ENCODE measurements around the gene LILRB3. TPM values are rescaled to one million over a fixed set of nuclear protein-coding genes. Genes with fewer than 3 reads are reported as not detected.

LILRB3 gene
- 9.2 TPM for total RNA-seq

DNA sequence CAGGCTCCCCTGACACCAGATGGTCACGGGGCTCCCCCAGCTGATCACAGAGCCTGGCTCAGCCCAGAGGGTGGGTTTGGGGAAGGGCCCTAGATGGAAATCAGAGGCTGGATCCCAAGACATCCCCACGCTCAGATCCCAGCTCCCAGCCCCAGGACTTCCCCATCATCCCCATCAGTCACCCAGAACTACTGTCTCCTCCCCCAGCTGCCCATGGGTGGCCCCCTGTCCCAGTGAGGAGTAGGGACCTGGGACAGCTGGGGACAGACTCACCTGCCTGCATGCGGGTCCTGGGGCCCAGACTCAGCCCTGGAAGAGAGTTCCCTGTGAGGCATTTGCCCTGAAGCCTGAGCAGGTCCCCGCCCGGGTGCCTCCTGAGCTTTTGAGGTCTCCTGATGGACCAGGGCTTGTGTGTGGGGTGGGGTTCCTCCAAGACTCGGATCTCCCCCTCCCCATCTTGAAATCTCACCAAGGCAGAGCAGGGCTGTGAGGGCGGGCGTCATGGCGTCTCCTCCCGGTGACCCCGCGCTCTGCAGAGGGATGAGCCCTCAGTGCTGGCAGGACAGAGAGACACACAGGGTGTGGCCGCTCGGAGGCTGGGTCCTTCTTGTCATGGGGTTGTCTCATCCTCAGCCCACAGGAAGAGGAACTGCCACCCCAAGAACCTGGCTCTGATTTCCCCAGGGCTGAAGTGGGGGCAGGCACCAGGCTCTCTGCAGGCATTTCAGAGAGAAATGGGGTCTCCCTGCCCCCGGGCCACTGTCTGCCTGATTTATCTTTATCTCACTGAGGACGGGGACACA lies at the start of gene LILRB3:
LILRB3 (minus strand) TSS at position 534 of the 803 bp plus-strand sequence; CDS start at position 503, 31 bp downstream.

DNA sequence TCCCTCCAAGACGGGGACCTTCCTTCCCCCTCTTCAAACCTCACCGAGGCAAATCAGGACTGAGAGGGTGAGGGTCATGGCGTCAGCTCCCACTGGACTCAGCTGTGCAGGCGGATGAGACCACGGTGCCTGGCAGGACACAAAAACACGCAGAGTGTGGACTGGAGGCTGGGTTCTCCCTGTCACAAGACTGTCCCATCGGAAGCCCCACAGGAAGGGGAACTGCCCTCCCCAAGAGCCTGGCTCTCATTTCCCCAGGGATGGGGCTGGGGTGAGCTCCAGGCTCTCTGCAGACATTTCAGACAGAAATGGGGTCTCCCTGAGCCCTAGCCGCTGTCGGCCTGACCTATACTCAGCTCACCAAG lies 34.3 kb upstream of the LILRB3 start, which contains the start of gene LILRB5:
LILRB5 (minus strand) TSS at position 158 of the 365 bp plus-strand sequence; CDS start at position 78, 80 bp downstream.

DNA sequence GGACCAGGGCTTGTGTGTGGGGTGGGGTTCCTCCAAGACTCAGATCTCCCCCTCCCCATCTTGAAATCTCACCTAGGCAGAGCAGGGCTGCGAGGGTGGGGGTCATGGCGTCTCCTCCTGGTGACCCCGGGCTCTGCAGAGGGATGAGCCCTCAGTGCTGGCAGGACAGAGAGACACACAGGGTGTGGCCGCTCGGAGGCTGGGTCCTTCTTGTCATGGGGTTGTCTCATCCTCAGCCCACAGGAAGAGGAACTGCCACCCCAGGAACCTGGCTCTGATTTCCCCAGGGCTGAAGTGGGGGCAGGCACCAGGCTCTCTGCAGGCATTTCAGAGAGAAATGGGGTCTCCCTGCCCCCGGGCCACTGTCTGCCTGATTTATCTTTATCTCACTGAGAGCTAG lies 19.8 kb upstream of the LILRB3 start, which contains the start of gene LILRA6:
LILRA6 (minus strand) TSS at position 145 of the 400 bp plus-strand sequence.

DNA sequence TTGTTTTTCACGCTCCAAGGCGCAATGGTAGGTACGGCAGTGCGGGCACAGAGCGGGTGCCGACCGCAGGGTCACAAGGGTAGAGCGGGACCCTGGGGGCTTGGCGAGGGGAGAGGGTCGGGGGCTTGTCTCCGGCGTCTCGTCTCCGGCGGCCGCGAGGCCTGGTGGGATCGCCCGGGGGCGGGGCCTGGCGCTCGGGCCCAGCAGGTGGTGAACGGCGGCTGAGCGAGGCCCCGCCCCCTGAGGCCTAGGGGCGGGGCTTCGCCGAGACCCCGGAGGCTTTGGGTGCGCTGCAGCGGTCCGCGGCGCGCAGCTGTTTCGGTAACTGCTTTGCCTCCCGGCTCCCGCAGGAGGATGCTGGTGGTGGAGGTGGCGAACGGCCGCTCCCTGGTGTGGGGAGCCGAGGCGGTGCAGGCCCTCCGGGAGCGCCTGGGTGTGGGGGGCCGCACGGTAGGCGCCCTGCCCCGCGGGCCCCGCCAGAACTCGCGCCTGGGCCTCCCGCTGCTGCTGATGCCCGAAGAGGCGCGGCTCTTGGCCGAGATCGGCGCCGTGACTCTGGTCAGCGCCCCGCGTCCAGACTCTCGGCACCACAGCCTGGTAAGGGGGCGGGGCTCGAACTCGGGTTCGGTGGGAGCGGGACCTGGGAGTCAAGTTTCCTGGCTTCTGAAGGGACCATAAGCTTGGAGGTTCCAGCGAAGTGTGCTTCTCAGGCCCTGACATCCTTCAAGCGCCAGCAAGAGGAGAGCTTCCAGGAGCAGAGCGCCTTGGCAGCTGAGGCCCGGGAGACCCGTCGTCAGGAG lies 31.6 kb downstream of the LILRB3 start, which contains the start of gene TSEN34:
TSEN34 (plus strand) TSS at position 298 of the 800 bp plus-strand sequence; CDS start at position 355, 57 bp downstream.

DNA sequence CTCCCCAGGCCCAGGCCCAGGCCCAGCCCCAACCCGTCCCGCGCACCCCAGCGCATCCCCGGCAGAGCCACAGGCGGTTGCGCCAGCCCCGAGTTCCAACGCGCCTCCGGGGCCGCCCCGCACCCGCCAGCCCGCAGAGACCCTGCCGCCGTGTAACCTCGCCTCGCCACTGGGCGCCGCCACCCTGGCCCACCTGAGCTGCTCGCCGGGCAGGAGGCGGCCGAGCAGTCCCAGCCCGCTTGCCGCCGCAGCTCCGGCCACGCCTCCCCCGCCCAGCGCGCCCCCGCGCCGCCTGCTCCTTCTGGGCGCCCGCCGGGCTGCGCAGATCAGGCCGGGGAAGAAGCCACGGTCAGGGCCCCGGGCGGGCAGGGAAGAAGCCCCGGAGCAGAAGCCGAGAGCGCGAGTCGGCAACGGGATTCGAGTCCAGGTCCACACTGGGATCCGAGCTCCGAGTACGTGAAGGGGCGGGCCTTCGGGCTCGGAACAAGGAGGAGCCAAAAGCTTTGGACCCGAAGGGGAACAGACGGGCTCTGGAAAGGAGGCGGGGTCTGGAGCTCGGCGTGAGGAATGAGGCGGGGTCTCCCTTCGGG lies 33.6 kb downstream of the LILRB3 start, which contains the start of gene MBOAT7:
MBOAT7 (minus strand) TSS at position 436 of the 590 bp plus-strand sequence. CDS start 1,072 bp downstream, outside the sequence.

DNA sequence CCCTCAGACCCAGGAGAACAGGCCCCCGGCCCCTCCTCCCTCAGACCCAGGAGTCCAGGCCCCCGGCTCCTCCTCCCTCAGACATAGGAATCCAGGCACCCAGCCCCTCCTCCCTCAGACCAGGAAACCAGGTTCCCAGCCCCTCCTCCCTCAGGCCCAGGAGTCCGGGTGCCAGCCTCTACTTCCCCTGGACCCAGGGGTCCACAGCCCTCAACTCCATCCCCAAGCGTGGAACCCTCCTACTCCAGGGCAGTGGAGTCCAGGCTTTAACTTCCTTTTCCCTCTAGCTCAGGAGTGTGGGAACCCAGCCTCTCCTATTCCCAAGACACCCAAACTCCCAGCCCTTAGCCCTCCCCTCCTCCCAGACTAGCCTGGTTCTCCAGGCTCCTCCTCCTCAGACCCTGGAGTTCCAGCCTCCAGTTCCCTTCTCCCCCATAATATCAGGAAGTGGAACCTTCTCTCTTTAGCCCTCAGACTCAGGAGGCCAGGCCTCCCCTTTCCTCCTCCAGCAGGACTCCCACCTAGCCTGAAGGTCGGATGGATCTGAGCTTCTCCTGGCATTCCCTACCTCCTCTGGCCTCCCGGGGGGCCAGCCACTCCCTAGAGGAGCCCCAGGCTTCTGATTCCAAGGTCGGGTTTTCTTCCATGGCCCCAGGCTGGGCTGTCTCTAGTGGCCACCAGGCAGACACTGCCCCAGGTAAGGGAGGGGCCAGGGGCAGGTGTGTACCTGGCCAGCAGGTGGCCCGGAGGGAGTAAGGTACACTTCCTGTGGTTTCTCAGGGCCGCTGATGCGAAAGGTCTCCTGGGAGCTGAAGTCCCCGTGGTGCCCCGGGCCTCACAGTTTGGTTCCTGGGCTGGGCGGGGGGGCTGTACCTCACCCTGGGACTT lies 50.1 kb downstream of the LILRB3 start, which contains the start of gene TMC4:
TMC4 (minus strand) TSS at position 690 of the 888 bp plus-strand sequence; CDS start at position 647, 43 bp downstream.

Other genes starting within 250 kb of the LILRB3 start
- gene CACNG6, start 231.4 kb downstream of the LILRB3 start, total RNA-seq, result 4.3 TPM
- gene VSTM1, start 159.1 kb downstream of the LILRB3 start, total RNA-seq, result not detected
- gene TARM1, start 141.6 kb downstream of the LILRB3 start, total RNA-seq, result not detected
- not detected for gene OSCAR, start 122.2 kb downstream of the LILRB3 start, total RNA-seq
- 9.7 TPM for gene NDUFA3, start 120.2 kb downstream of the LILRB3 start, total RNA-seq
- 9.7 TPM for gene TFPT, start 107.3 kb downstream of the LILRB3 start, total RNA-seq
- 46.4 TPM for gene PRPF31, start 107.3 kb downstream of the LILRB3 start, total RNA-seq
- gene CNOT3, start 85.2 kb downstream of the LILRB3 start, total RNA-seq, result 33.1 TPM
- gene LENG1, start 63.3 kb downstream of the LILRB3 start, total RNA-seq, result 5.7 TPM
- gene TMC4, start 49.8 kb downstream of the LILRB3 start, total RNA-seq, result 6.8 TPM
- 24.0 TPM for gene MBOAT7, start 33.4 kb downstream of the LILRB3 start, total RNA-seq
- gene TSEN34, start 31.7 kb downstream of the LILRB3 start, total RNA-seq, result 51.0 TPM
- gene RPS9, start 22.1 kb downstream of the LILRB3 start, total RNA-seq, result 1,536 TPM
- gene LILRA6, start 19.8 kb upstream of the LILRB3 start, total RNA-seq, result 0.66 TPM
- 2.1 TPM for gene LILRB5, start 34.3 kb upstream of the LILRB3 start, total RNA-seq
- gene LILRB2, start 58.1 kb upstream of the LILRB3 start, total RNA-seq, result 1.2 TPM
- gene LILRA5, start 90.2 kb upstream of the LILRB3 start, total RNA-seq, result 0.93 TPM
- not detected for gene LILRA4, start 116.2 kb upstream of the LILRB3 start, total RNA-seq
- 5.1 TPM for gene LAIR1, start 141.9 kb upstream of the LILRB3 start, total RNA-seq
- 99.3 TPM for gene TTYH1, start 192.5 kb upstream of the LILRB3 start, total RNA-seq
- gene LENG8, start 226.2 kb upstream of the LILRB3 start, total RNA-seq, result 132 TPM
- 2.7 TPM for gene LENG9, start 240.8 kb upstream of the LILRB3 start, total RNA-seq

All from camera-type eye (tissue), 1 donor.